Measurements from ENCODE around the gene OXLD1. TPM values are rescaled to one million over a fixed set of nuclear protein-coding genes. Genes with fewer than 3 reads are reported as not detected.

Gene OXLD1
- total RNA-seq (2022; extraction: Qiagen RNA extraction; ENCODE audit: low read depth) = 34.5 to 63.2 TPM (median 56.9 TPM) in 5 replicates

DNA sequence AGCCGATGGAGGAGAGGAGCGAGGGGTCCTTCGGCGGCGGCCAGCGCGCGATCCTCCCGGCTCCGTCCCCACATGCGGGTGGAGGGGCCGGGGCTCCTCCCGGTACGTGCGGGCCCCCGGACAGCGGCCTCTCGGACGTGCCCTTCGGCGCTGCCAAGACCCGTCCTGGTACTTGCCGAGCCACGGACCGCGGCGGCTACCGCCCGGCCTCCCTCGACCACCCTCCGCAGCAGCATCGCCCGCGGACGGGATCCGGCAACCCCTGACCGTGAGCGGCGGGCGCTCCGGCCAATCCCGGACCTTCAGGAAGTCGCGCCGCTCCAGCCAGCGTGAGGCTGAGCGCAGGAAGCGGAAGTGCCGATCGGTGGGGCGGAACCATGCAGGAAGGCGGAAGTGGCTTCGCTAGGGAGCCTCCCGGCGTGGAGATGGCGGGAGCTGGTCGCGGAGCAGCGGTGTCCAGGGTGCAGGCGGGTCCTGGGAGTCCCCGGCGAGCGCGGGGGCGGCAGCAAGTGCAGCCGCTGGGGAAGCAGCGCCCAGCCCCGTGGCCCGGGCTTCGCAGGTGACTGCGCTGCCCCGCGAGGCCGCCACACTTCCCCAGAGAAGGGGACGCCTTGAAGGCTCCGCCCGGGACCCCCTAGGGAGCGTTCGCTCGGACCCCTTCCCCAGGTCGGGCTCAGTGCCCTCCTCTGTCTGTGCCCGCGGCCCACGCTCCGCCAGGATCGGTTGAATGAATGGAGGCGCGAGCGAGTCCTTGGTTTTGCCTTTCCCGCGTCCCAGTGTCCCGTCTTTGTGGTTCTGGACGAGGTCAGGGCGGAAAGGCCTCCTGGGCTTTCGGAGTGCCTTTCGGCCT lies at the start of gene OXLD1, which contains the start of gene CCDC137:
Gene OXLD1 (minus strand): TSS at position 264 of the 850 bp plus-strand sequence. CDS start 28 bp downstream, at position 236.
Gene CCDC137 (plus strand): TSS at position 396 of the 850 bp plus-strand sequence. CDS start 30 bp downstream, at position 426.

DNA sequence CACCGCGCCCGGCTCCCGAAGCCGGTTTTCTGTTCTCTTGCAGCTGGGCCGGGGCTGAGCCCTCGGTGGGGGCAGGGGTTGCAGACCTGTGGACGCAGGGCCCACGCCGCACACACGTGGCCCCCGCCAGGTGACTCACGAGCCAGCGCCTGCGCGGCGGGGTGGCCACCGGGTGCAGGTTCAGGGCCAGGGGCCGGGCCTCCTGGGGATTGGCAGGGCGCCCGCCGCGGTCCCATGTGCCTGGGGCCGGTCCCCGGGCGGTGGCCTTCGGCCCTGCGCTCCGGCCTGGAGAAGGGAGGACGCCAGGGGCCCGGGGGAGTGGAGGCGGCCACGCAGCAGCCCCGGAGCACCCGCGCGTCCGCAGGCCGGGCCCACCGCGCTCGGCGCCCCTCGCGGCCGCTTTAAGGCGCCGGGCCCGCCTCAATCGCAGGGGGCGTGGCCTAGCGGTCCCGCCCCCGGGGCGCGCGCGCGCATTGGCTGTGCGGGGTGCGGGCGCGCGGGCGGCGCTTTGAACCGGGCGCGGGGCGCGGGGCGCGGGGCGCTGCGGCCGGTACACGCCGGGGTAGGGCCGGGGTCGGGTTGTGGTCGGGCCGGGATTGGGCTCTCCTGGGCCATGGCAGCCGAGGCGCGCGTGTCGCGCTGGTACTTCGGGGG lies 45.5 kb upstream of the OXLD1 start, which contains the start of gene SLC25A10:
Gene SLC25A10 (plus strand): TSS at position 471 of the 654 bp plus-strand sequence. CDS start 143 bp downstream, at position 614.

DNA sequence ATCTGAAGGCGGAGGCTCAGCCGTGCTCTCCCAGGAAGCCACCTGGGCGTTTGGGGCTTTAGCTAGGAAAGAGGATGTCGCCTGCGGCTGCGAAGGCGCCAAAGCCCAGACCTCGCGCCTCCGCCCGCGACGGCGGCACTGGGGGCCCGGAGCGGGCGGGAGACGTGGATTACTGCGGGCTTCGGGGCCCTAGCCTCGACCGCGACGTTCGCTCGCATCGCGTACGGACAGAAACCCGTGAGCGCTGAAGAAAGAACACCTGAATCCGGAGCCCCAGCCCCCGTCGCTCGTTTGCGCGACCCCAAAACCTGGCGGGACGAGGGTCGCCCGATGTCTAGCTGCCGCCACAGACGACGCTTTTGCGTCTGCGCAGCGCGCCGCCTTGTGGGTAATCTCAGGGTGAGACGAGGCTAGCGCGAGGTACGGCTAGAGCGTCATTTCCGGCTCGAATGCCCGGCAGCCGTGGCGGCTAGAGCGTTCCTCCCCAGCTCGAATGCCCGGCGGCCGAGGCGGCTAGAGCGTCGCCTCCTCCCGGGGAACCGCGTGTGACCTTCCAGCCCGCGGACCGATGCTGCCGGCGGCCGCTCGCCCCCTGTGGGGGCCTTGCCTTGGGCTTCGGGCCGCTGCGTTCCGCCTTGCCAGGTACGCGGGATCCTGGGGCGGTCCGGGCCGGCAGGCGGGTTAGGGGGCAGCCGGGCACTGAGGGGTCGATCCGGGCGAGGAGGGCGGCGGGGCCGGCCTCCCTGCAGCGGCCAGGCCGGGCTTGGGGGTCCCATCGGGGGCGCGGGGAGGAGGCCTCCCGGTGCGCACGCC lies 36.7 kb upstream of the OXLD1 start, which contains the start of gene MRPL12:
Gene MRPL12 (plus strand): TSS at position 434 of the 813 bp plus-strand sequence. CDS start 135 bp downstream, at position 569.

DNA sequence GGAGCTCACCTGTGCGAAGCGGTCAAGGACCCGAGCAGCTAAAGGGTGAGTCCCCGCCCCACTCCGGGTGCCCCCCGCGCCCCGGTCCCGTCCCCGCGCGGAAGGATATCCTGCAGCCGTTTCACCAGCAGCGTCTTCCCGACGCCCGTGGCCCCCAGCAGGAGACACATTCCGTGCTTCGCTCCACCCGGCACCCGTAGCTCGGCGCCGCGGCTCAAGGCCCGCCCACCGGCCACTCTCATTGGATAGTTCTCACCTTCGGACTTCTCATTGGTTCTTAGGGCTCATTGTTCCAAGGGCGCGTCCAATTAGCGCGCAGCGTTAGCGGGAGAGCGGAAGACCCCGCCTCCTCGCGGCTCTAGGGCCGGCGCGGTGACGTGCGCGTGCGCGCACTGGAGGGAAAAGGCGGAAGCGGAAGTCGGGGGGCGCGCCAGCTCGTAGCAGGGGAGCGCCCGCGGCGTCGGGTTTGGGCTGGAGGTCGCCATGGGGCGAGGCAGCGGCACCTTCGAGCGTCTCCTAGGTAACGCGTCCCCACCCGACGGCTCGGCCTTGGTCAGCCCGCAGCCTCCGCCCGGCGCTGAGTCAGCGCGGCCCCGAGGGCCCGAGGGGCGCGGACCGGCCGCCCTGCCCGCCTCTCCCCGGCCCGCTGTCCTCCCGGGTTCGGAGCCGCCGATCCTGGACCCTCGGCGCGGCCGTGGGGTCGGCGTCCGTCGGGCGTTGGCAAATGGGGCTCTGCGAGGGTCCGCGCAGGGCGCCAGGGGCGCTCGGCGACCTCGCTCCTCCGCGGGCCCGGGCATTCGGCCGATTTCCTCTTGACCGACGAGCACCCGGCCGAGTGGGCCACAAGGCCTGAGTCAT lies 17.4 kb upstream of the OXLD1 start, which contains the start of the genes ARL16 and HGS:
Gene ARL16 (minus strand): TSS at position 214 of the 858 bp plus-strand sequence. CDS start 44 bp downstream, at position 170.
Gene HGS (plus strand): TSS at position 428 of the 858 bp plus-strand sequence. CDS start 56 bp downstream, at position 484.

DNA sequence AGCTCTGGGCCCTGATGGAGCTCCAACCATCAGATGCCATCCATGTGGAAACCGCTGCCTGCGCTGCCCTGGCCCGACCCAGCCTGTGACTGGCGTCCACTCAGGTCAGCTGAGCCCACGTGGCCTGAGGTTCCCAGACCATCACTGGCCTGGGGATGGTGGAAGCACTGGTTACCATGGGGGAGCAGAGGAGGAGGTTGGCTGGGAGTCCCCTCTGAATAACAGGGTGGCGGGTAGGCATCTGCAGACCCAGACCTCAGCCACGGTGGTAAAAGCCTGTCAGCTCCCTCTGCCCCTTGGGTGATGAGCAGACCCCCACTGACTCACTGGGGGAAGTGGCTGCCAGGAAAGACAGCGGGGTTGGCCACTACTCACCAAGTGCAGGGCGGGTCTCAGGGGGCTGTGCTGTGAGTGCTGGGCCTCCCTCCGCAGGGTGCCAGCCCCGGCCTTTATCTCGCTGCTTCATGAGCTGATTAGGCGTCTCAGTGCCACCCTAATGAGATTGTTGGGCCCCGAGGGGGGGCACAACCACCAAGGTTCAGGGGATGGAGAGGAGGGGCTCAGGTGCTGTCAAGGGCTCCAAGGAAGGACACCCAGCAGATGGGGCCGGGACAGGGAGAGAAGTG lies 10.2 kb downstream of the OXLD1 start, which contains the start of gene PDE6G:
Gene PDE6G (minus strand): TSS at position 425 of the 626 bp plus-strand sequence. CDS start 3,237 bp downstream, outside the sequence.

DNA sequence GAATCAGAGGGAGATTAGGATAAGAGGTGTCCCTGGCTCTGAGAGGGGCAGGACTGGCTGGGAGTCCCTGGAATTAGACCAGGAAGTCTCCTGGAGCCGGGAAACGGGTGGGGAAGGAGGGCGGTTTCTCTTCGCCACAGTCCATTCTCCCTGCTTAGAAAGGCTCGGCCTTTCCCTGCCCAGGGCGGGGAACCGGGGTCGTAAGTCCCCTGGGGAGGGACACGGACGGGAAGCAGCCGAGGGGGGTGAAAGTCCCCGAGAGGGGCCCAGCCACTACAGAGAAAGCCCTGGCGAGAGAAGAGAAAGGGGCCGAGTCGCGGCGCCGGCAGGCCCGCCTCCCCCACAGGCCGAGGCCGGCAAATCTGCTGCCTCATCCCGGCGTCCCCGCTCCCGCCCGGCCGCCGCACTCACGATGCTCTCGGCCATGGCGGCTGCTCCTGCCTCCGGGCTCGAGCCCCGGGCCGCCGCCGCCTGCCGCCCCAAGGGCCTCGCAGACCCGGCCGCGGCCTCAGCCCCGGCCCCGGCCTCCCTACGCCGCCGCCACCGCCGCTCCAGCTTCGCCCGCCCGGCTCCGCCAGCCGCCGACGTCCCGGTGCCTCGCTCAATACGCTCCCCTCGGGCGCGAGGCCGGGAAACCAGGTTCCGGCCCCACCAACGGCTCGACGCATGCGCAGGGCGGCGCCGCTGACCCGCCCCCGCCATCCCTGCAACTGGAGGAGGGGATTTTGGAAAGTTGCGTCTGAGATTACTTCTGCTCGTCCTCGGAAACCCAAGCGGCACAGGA lies 29.7 kb downstream of the OXLD1 start, which contains the start of the genes NPLOC4 and TSPAN10:
Gene NPLOC4 (minus strand): TSS at position 608 of the 784 bp plus-strand sequence. CDS start 182 bp downstream, at position 426.
Gene TSPAN10 (plus strand): TSS at position 692 of the 784 bp plus-strand sequence. CDS start 5,217 bp downstream, outside the sequence.

Other genes with a start within 250 kb of the OXLD1 start
- gene ACTG1, start 153.8 kb downstream of the OXLD1 start, total RNA-seq (2022; extraction: Qiagen RNA extraction; ENCODE audit: low read depth) = 5,035 to 5,958 TPM (median 5,229 TPM) in 5 replicates
- 0.45 to 1.4 TPM (median 1.1 TPM) in 5 replicates for gene FSCN2, start 138.2 kb downstream of the OXLD1 start, total RNA-seq (2022; extraction: Qiagen RNA extraction; ENCODE audit: low read depth)
- gene FAAP100, start 114.3 kb downstream of the OXLD1 start, total RNA-seq (2022; extraction: Qiagen RNA extraction; ENCODE audit: low read depth) = 21.3 to 29.3 TPM (median 24.7 TPM) in 5 replicates
- gene NPLOC4, start 29.5 kb downstream of the OXLD1 start, total RNA-seq (2022; extraction: Qiagen RNA extraction; ENCODE audit: low read depth) = 97.3 to 114 TPM (median 110 TPM) in 5 replicates
- gene TSPAN10, start 29.4 kb downstream of the OXLD1 start, total RNA-seq (2022; extraction: Qiagen RNA extraction; ENCODE audit: low read depth) = 4.4 to 6.3 TPM (median 5.9 TPM) in 5 replicates
- 1.8 to 2.6 TPM (median 2.5 TPM) in 5 replicates for gene PDE6G, start 10.1 kb downstream of the OXLD1 start, total RNA-seq (2022; extraction: Qiagen RNA extraction; ENCODE audit: low read depth)
- gene CCDC137, start 132 bp upstream of the OXLD1 start, total RNA-seq (2022; extraction: Qiagen RNA extraction; ENCODE audit: low read depth) = 58.2 to 73.9 TPM (median 66.1 TPM) in 5 replicates
- gene ARL16, start 17.2 kb upstream of the OXLD1 start, total RNA-seq (2022; extraction: Qiagen RNA extraction; ENCODE audit: low read depth) = 48.6 to 52.2 TPM (median 50.3 TPM) in 5 replicates
- gene HGS, start 17.4 kb upstream of the OXLD1 start, total RNA-seq (2022; extraction: Qiagen RNA extraction; ENCODE audit: low read depth) = 158 to 233 TPM (median 198 TPM) in 5 replicates
- 202 to 324 TPM (median 283 TPM) in 5 replicates for gene MRPL12, start 36.8 kb upstream of the OXLD1 start, total RNA-seq (2022; extraction: Qiagen RNA extraction; ENCODE audit: low read depth)
- gene SLC25A10, start 45.7 kb upstream of the OXLD1 start, total RNA-seq (2022; extraction: Qiagen RNA extraction; ENCODE audit: low read depth) = 32.8 to 47.1 TPM (median 42.9 TPM) in 5 replicates
- 0.26 to 0.56 TPM (median 0.38 TPM) in 5 replicates for gene GCGR, start 137.5 kb upstream of the OXLD1 start, total RNA-seq (2022; extraction: Qiagen RNA extraction; ENCODE audit: low read depth)
- gene MCRIP1, start 166.7 kb upstream of the OXLD1 start, total RNA-seq (2022; extraction: Qiagen RNA extraction; ENCODE audit: low read depth) = 87.6 to 104 TPM (median 95.6 TPM) in 5 replicates
- gene PPP1R27, start 168.4 kb upstream of the OXLD1 start, total RNA-seq (2022; extraction: Qiagen RNA extraction; ENCODE audit: low read depth) = 0.22 TPM in 1 of 5 replicates, not detected in the others
- gene P4HB, start 193.9 kb upstream of the OXLD1 start, total RNA-seq (2022; extraction: Qiagen RNA extraction; ENCODE audit: low read depth) = 652 to 813 TPM (median 701 TPM) in 5 replicates
- 502 to 666 TPM (median 606 TPM) in 5 replicates for gene ARHGDIA, start 204.7 kb upstream of the OXLD1 start, total RNA-seq (2022; extraction: Qiagen RNA extraction; ENCODE audit: low read depth)
- 170 to 259 TPM (median 230 TPM) in 5 replicates for gene ALYREF, start 225.0 kb upstream of the OXLD1 start, total RNA-seq (2022; extraction: Qiagen RNA extraction; ENCODE audit: low read depth)
- gene ANAPC11, start 225.1 kb upstream of the OXLD1 start, total RNA-seq (2022; extraction: Qiagen RNA extraction; ENCODE audit: low read depth) = 205 to 282 TPM (median 254 TPM) in 5 replicates
- gene NPB, start 235.6 kb upstream of the OXLD1 start, total RNA-seq (2022; extraction: Qiagen RNA extraction; ENCODE audit: low read depth) = 0.34 to 0.62 TPM (median 0.56 TPM) in 5 replicates
- 14.0 to 16.6 TPM (median 15.6 TPM) in 5 replicates for gene PCYT2, start 244.8 kb upstream of the OXLD1 start, total RNA-seq (2022; extraction: Qiagen RNA extraction; ENCODE audit: low read depth)